OCI-LY3 (cell line): Measurements from ENCODE around the gene C22orf31.

Source experiments
- H2AFZ ChIP-seq: fragments of 200-600, 300-600 bp; shearing (Covaris generic); 2 replicates; pipeline ENCODE4 v1.6.0; 2014; ENCODE audit warnings: antibody characterized with exemption, low read depth, low read length
- H3K27ac ChIP-seq: fragments of 200-600, 300-600 bp; sonication (generic); 2 replicates; pipeline ENCODE4 v1.5.1; 2014; ENCODE audit warnings: mild to moderate bottlenecking, low read length, moderate library complexity, mixed read lengths
- H3K27me3 ChIP-seq: fragments of 200-600, 300-600 bp; sonication (generic); 2 replicates; pipeline ENCODE4 v1.6.1; 2014; ENCODE audit warnings: low read depth, low read length, mixed read lengths
- H3K36me3 ChIP-seq: fragments of 200-600, 300-600 bp; sonication (generic); replicated peaks from 2 replicates; pipeline ENCODE3; 2014; ENCODE audit warnings: low read depth, low read length, mixed read lengths
- H3K4me1 ChIP-seq: fragments of 300-600, 200-600 bp; sonication (generic); 2 replicates; pipeline ENCODE4 v1.6.1; 2014; ENCODE audit warnings: low read length, mixed read lengths
- H3K4me2 ChIP-seq: fragments of 200-600, 300-600 bp; sonication (generic); 2 replicates; pipeline ENCODE4 v1.6.1; 2014; ENCODE audit warnings: low read length, mixed read lengths
- H3K4me3 ChIP-seq: fragments of 300-600, 200-600 bp; sonication (generic); 2 replicates; pipeline ENCODE4 v1.5.1; 2014; ENCODE audit warnings: antibody characterized with exemption, mild to moderate bottlenecking, low read length, moderate library complexity
- H3K79me2 ChIP-seq: fragments of 300-600, 200-600 bp; shearing (Covaris generic); 2 replicates; pipeline ENCODE4 v1.6.1; 2014; ENCODE audit warnings: mild to moderate bottlenecking, low read length, mixed read lengths
- H3K9ac ChIP-seq: fragments of 300-600, 200-600 bp; shearing (Covaris generic); 2 replicates; pipeline ENCODE4 v1.6.0; 2014; ENCODE audit warnings: mild to moderate bottlenecking, low read length, moderate library complexity
- H3K9me3 ChIP-seq: fragments of 200-600, 300-600 bp; shearing (Covaris generic); 2 replicates; pipeline ENCODE4 v1.6.1; 2014; ENCODE audit warnings: low read length, mixed read lengths; ENCODE audit not compliant: insufficient read depth
- H4K20me1 ChIP-seq: fragments of 200-600, 300-600 bp; sonication (generic); 2 replicates; pipeline ENCODE4 v1.6.1; 2016; ENCODE audit warnings: low read length, mixed read lengths; ENCODE audit not compliant: insufficient read depth
- EZH2phosphoT487 ChIP-seq: fragments of 200-600 bp; shearing (Covaris generic); IDR thresholded peaks from 2 replicates; pipeline ENCODE4 v1.6.1; 2018; ENCODE audit warnings: antibody characterized with exemption, mixed run types, low read depth
- TF ChIP-seq, protein P1 (sequence below): fragments of 200-600, 300-600 bp; sonication (generic); IDR thresholded peaks from 2 replicates; pipeline ENCODE4 v1.5.1; 2014; ENCODE audit warnings: antibody characterized with exemption, low read length, low read depth

Gene C22orf31

DNA sequence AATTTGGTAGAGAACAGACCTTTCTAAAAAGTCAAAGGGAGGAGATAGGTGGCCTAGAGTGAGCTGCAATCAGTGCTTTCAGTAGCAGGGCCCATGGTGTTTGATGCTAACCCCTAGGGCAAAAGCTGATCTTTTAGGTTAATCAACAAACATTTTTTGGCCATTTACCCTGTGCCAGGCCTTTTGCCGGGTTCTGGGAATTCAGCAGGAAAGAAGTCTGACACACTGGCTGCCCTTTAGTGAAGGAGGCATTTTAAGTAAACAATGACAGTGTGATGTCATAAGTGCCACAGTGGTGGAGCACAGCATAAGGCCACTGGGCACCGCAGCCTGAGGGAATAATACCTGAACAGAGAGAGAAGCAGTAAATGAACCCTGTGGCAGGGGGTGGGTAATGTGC is 29.0 kb downstream of the C22orf31 start:
- Histone ChIP-seq H3K79me2 (no peaks in the 10 kb centered on the region), H3K4me3 (no peak overlapping the region), H3K36me3 (no peaks in the 10 kb centered on the region), H2AFZ (no peak overlapping the region), H3K4me2 (no peak overlapping the region), H3K27me3 (no peaks in the 10 kb centered on the region), H4K20me1 (no peaks in the 10 kb centered on the region; the same call in 1 of the 2 replicates), H3K27ac (no peak overlapping the region), H3K9ac (no peak overlapping the region), H3K9me3 (no peaks in the 10 kb centered on the region), H3K4me1 (no peaks in the 10 kb centered on the region)
- TF ChIP-seq, protein P1, sequence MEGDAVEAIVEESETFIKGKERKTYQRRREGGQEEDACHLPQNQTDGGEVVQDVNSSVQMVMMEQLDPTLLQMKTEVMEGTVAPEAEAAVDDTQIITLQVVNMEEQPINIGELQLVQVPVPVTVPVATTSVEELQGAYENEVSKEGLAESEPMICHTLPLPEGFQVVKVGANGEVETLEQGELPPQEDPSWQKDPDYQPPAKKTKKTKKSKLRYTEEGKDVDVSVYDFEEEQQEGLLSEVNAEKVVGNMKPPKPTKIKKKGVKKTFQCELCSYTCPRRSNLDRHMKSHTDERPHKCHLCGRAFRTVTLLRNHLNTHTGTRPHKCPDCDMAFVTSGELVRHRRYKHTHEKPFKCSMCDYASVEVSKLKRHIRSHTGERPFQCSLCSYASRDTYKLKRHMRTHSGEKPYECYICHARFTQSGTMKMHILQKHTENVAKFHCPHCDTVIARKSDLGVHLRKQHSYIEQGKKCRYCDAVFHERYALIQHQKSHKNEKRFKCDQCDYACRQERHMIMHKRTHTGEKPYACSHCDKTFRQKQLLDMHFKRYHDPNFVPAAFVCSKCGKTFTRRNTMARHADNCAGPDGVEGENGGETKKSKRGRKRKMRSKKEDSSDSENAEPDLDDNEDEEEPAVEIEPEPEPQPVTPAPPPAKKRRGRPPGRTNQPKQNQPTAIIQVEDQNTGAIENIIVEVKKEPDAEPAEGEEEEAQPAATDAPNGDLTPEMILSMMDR, result no peak
- no peak for TF ChIP-seq EZH2phosphoT487

DNA sequence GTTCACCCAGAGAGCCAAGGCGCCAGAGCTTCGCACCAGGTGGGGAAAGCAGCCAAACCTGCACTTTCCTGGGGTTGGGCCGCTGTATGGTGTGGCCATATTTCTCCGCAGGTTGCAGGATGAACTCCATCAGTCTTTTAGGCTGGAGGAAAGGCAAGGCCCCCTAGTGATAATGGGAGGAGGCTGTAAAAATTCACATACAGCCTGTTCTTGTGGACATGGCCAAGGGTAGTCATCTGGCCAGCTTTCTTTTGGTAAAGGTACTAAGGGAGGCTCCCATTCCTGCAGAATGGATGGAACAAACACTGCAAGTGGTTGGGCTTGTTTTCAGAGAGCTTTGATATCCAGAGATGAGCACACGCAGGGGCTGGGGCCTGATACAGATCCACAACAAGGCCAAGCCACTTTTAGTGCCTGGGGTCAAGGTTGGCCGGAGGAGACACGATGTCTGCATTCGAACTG is 29.6 kb downstream of the C22orf31 start:
- Histone ChIP-seq H3K79me2 (no peaks in the 10 kb centered on the region), H3K4me3 (no peak overlapping the region), H3K27me3 (no peaks in the 10 kb centered on the region), H3K9me3 (no peaks in the 10 kb centered on the region), H3K9ac (no peak overlapping the region), H3K27ac (no peak overlapping the region), H3K4me1 (no peaks in the 10 kb centered on the region), H3K36me3 (no peaks in the 10 kb centered on the region), H3K4me2 (no peak overlapping the region), H2AFZ (no peak overlapping the region), H4K20me1 (no peaks in the 10 kb centered on the region; the same call in 1 of the 2 replicates)
- no peak for TF ChIP-seq EZH2phosphoT487
- TF ChIP-seq, protein P1, result no peak

DNA sequence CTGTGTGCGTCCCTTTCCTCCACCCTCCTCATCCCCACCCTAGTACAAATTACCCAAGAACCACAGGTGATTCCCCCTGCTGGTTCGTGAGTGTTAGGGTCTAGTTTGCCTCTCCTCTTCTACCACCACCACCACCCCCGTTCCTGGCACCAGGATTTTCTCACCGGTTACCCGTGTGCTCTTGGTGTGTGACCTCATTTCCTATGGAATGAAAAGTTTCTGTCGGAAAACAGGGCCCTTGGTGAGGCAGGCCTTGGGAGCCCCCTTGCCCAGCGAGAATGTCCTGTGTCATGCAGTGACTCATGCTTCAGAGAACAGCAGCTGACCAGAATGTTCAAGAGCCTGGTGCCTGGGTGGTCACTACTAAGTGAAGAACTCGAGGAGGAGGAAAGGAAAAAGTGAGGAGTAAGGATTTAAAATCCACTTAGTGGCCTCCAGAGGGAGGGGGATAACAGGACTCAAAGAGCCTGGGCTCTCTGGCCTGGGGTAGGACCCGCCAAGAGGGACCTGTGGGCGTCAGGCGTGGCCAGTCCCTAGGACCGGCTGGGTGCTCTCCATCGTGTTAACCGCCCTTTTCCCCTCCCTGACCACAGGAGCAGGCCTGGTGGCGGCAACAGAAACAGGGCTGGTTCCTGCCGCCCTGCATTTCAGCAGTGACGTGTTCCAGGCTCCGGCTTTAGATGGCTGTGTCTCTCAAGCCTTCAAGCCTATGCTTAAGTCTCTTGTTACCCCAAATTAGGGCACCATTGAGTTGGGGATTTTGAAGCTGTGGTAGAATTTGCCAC is 30.2 kb downstream of the C22orf31 start:
- Histone ChIP-seq H3K27me3 (no peaks in the 10 kb centered on the region), H3K4me1 (no peaks in the 10 kb centered on the region), H3K4me2 (no peak overlapping the region), H2AFZ (no peak overlapping the region), H3K79me2 (no peaks in the 10 kb centered on the region), H4K20me1 (no peaks in the 10 kb centered on the region; the same call in 1 of the 2 replicates), H3K36me3 (peaks cover 2% of the 10 kb centered on the region), H3K4me3 (no peak overlapping the region), H3K9me3 (no peaks in the 10 kb centered on the region), H3K27ac (no peak overlapping the region), H3K9ac (no peak overlapping the region)
- TF ChIP-seq, protein P1, result no peak
- no peak for TF ChIP-seq EZH2phosphoT487

DNA sequence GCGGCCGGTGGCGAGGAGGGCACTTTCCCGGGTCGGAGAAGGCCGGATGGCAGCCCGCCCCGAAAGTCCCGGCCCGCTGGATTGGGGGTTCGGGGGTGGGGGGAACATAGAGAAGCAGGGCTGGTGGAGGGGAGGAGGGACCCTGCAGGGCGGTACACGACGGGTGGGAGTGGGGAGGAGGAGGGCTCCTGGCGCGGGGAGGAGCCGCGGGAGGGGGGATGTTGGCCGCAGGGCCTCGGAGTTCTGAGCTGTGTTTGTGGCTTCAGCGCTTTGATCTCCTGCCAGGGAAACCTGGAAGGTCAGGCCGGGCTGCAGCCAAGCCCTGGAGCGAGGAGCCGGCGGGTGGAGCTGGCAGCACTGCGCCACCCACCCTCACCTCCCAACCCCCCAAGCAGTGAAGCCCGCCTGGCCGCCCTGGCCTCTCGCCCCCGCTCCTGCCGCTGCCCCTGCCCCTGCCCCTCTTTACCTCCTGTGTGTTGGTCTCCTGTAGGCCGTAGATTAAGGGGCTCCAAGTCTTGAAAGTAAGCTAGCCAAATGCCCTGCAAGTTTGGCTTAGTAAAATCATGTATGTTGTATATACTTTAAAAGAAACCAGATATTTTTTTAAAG is 30.9 kb downstream of the C22orf31 start:
- Histone ChIP-seq H2AFZ (no peak overlapping the region), H3K4me2 (no peak overlapping the region), H3K79me2 (no peaks in the 10 kb centered on the region), H3K9me3 (no peaks in the 10 kb centered on the region), H3K9ac (no peak overlapping the region), H3K27ac (no peak overlapping the region), H3K4me3 (no peak overlapping the region), H4K20me1 (no peaks in the 10 kb centered on the region; the same call in 1 of the 2 replicates), H3K27me3 (no peaks in the 10 kb centered on the region), H3K4me1 (no peaks in the 10 kb centered on the region), H3K36me3 (peaks cover 2% of the 10 kb centered on the region)
- TF ChIP-seq, protein P1, result no peak
- no peak for TF ChIP-seq EZH2phosphoT487
